22Rv1 (cell line): ENCODE data around the gene IPP.
A peak's percentile ranks its signal among the peaks of the same experiment; 100 is the strongest.

Experiments
- H3K27ac ChIP-seq: fragments of 450-650 bp; 2 replicates; pipeline ENCODE4 v1.5.1; 2017
- ZFX ChIP-seq: fragments of 450-650 bp; IDR thresholded peaks from 2 replicates; pipeline ENCODE4 v1.6.1; 2017; ENCODE audit warnings: antibody characterized with exemption, borderline replicate concordance
- TF ChIP-seq, protein P1 (sequence below): fragments of 450-650 bp; IDR thresholded peaks from 2 replicates; pipeline ENCODE4 v1.5.1; 2017; ENCODE audit warnings: mild to moderate bottlenecking

Gene IPP

DNA sequence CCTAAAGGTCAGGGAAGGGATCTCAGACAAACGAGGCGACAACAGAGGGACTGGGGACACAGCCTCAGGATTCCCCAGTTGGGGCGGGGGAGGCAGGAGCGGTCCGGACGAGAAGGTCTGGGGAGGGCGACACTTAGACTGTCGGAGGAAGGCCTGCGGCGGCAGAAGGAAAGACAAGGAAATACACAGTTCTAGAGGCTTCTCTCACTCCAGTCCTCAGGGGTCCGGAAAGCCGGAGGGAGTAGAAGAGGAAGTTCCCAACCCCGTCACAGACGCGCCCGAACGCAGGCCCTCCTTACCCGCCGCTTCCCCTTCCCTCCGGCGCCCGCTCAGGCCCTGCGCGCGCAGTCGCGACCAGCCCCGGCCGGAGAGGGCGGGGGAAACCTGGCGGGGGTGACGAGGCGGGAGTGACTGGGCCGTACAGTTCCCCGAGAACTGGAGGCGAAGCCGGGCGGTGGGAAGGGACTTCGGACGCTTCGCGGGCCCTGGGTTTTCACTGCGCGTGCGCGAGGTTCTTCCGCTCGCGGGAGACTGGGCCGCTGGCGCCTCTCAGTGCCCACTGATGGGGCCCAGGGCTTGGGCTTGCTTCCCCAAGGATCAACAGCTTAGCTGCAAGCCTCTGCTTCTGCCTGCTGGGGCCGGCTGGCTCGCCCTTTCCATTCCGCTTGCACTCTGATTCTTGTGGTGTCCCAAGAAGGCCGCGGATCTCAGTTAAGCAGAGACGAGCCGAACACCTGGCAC, at the start of gene IPP:
TSS of gene IPP (minus strand) at position 356 of the 741 bp plus-strand sequence. CDS start 4,242 bp downstream, outside the sequence.
- peak within 1 kb of the TSS; percentile 92 for H3K27ac ChIP-seq
- TF ChIP-seq ZFX = no peak
- TF ChIP-seq, protein P1, sequence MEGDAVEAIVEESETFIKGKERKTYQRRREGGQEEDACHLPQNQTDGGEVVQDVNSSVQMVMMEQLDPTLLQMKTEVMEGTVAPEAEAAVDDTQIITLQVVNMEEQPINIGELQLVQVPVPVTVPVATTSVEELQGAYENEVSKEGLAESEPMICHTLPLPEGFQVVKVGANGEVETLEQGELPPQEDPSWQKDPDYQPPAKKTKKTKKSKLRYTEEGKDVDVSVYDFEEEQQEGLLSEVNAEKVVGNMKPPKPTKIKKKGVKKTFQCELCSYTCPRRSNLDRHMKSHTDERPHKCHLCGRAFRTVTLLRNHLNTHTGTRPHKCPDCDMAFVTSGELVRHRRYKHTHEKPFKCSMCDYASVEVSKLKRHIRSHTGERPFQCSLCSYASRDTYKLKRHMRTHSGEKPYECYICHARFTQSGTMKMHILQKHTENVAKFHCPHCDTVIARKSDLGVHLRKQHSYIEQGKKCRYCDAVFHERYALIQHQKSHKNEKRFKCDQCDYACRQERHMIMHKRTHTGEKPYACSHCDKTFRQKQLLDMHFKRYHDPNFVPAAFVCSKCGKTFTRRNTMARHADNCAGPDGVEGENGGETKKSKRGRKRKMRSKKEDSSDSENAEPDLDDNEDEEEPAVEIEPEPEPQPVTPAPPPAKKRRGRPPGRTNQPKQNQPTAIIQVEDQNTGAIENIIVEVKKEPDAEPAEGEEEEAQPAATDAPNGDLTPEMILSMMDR = peak; percentile 24; the same call in 1 of the 2 replicates

DNA sequence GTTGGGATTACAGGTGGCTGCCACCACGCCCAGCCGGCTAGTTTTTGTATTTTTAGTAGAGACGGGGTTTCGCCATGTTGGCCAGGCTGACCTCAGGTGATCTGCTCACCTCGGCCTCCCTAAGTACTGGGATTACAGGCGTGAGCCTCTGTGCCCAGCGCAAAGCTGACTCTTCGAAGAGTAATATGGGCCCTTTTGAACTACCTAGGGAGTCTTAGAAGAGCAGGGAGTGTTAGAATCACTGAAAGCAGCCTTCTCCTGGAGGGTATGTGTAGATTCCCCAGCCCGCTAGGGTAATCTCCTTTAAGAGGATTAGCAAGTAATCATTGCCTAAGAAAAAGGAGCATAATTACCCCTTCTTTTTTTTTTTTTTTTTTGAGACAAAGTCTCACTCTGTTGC, 46.5 kb upstream of the IPP start:
- H3K27ac ChIP-seq = no peak overlapping the region
- TF ChIP-seq, protein P1 = no peak

DNA sequence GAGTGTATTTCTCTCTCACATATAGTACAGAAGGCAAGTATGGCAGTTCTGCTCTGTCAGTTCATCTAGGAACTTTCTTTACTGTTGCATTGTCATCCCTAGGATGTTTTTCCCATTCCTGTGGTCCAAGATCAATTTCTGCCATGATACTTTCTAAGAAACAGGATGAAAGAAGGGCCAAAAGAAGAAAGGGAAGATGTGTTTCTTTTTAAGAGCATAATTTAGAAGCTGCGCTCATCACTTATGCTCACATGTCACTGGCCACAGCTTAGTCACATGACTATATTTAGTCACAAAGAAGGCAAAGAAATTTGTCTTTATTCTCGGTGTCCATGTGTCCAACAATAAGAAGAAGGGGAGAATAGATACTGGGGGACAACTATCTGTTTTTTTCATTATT, 45.9 kb upstream of the IPP start:
- H3K27ac ChIP-seq = no peak overlapping the region
- TF ChIP-seq ZFX = no peak
- TF ChIP-seq, protein P1 = no peak

DNA sequence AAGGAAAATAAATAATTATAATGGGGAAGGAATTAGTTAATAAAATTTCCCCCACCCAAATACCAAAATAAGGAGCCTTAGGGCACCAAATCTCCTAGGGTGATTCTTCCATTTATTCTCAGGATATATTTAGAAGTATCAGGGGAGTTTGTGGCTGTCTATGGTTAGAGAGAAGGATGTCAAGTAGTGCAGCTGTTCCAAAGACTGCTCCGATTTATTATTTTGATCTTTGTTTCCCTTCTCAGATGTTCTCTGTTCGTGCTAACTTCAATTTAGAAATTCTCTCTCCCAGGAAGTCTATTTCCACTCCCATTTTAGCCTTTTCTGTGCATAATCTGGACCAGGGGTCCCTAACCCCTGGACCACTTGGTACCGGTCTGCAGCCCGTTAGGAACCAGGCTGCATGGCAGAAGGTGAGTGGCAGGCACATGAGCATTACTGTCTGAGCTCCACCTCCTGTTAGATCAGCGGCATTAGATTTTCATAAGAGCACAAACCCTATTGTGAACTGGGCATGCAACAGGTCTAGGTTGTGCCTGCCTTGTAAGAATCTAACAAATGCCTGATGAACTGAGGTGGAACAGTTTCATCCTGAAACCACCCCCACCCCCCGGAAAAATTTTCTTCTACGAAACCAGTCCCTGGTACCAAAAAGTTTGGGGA, 43.6 kb upstream of the IPP start:
- no peak overlapping the region for H3K27ac ChIP-seq
- TF ChIP-seq ZFX = no peak
- TF ChIP-seq, protein P1 = no peak

DNA sequence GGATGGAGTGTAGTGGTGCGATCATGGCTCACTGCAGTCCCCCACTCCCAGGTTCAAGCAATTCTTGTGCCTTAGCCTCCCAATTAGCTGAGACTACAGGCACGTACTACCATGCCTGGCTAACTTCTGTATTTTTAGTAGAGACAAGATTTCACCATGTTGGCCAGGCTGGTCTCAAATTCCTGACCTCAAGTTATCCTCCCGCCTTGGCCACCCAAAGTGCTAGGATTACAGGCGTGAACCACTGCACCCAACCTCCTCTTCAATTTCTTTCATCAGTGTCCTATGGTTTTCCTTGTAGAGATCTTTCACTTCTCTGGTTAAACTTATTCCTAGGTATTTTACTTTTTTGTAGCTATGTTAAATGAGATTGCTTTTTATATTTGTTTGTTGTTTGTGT, 42.3 kb upstream of the IPP start:
- H3K27ac ChIP-seq = no peak overlapping the region
- TF ChIP-seq ZFX = no peak
- TF ChIP-seq, protein P1 = no peak

DNA sequence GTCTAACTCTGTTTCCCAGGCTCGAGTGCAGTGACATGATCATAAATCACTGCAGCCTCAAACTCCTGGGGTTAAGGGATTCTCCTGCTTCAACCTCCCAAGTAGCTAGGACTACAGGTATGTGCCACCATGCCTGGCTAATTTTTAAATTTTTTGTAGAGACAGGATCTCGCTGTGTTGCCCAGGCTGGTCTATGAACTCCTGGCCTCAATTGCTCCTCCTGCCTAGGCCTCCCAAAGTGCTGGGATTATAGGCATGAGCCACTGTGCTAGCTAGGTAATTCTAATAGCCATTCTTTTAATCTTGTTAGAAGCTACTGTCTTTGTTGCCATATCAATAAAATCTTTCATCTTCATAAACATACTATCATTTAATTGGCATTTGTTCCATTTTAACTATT, 39.1 kb upstream of the IPP start:
- TF ChIP-seq, protein P1 = no peak
- TF ChIP-seq ZFX = no peak

DNA sequence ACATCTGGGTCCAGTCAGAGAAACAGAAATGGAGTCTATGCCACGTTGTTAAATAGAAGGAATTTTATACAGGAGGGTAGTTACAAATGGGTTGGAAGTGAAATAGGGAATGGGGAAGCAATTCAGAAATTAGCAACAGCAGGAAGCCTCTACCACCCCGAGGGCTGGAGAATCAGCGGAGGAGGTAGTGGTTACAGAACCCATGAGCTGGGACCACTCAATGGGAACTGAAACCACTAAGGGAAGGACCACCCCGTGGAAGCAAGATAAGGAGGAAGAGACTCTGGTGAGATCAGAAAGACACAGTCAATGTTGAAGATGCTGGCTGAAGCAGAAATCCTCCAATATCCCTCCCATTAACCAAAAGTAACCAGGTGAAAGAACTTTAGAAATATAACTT, 37.5 kb upstream of the IPP start:
- no peak overlapping the region for H3K27ac ChIP-seq
- TF ChIP-seq, protein P1 = no peak
- no peak for TF ChIP-seq ZFX

More for the DNA sequence above, 39.1 kb upstream of the IPP start:
- H3K27ac ChIP-seq = no peak overlapping the region
